GM12878 (cell line): ENCODE measurements around the gene NFATC2.

Experiments used
- CTCF ChIP-seq, 3 experiments: IDR thresholded peaks in 2 of 3; conservative IDR thresholded peaks in 1 of 3; 2 replicates each; pipeline ENCODE4 v1.5.1; 2011; ENCODE audit warnings: low read depth in 3 of 3, low read length in 3 of 3, mild to moderate bottlenecking in 3 of 3, control low read depth in 2 of 3, moderate library complexity in 2 of 3, inconsistent platforms in 1 of 3, mixed read lengths in 1 of 3; ENCODE audit not compliant: control insufficient read depth in 2 of 3, insufficient read depth in 1 of 3; ENCODE audit errors: extremely low read depth in 1 of 3
- GABPA ChIP-seq: IDR thresholded peaks from 2 replicates; pipeline ENCODE4 v1.6.1; 2014; ENCODE audit warnings: antibody characterized with exemption, low read depth, mild to moderate bottlenecking, inconsistent platforms
- MAX ChIP-seq: IDR thresholded peaks from 2 replicates; pipeline ENCODE4 v1.6.1; 2012; ENCODE audit warnings: low read depth, low read length, improper control_type of control experiment
- MXI1 ChIP-seq: fragments of 150-350 bp; IDR thresholded peaks from 2 replicates; pipeline ENCODE4 v1.6.1; 2011; ENCODE audit warnings: low read depth, mild to moderate bottlenecking, inconsistent platforms, low read length, improper control_type of control experiment
- NFIC ChIP-seq: IDR thresholded peaks from 2 replicates; pipeline ENCODE4 v1.6.1; 2012; ENCODE audit warnings: low read depth, mild to moderate bottlenecking, inconsistent platforms, low read length, moderate library complexity
- PAX5 ChIP-seq: IDR thresholded peaks from 2 replicates; pipeline ENCODE4 v1.6.1; 2011; ENCODE audit warnings: low read depth, low read length, borderline replicate concordance
- PML ChIP-seq: IDR thresholded peaks from 2 replicates; pipeline ENCODE4 v1.6.1; 2012; ENCODE audit warnings: low read length, inconsistent platforms
- POLR2AphosphoS5 ChIP-seq: IDR thresholded peaks from 2 replicates; pipeline ENCODE4 v1.6.1; 2011; ENCODE audit warnings: mild to moderate bottlenecking, low read length, inconsistent platforms
- SIX5 ChIP-seq: IDR thresholded peaks from 2 replicates; pipeline ENCODE4 v1.6.1; 2011; ENCODE audit warnings: mild to moderate bottlenecking, low read depth, low read length, moderate library complexity; ENCODE audit not compliant: severe bottlenecking
- SMAD5 ChIP-seq: IDR thresholded peaks from 2 replicates; pipeline ENCODE4 v1.6.1; 2016; ENCODE audit warnings: antibody characterized with exemption, low read depth
- USF2 ChIP-seq: IDR thresholded peaks from 2 replicates; pipeline ENCODE4 v1.6.1; 2011; ENCODE audit warnings: low read depth, low read length, improper control_type of control experiment, borderline replicate concordance
- ZNF384 ChIP-seq: IDR thresholded peaks from 2 replicates; pipeline ENCODE4 v1.6.1; 2012; ENCODE audit warnings: low read depth, mild to moderate bottlenecking, low read length, improper control_type of control experiment, borderline replicate concordance
- TF ChIP-seq, protein P1 (sequence below): IDR thresholded peaks from 2 replicates; pipeline ENCODE4 v1.6.1; 2011; ENCODE audit warnings: low read depth, mild to moderate bottlenecking, low read length, moderate library complexity, borderline replicate concordance; ENCODE audit errors: extremely low read depth

GRCh38 chr20:51427651-51428291 lies 114.7 kb downstream of the NFATC2 start:
- TF ChIP-seq CTCF (IDR thresholded peaks at IDR 0.05 in 2 of 3, conservative IDR thresholded peaks at IDR 0.05 in 1 of 3; ENCODE audit: control insufficient read depth in 2 of 3, extremely low read depth in 1 of 3, insufficient read depth in 1 of 3, low read depth in 3 of 3, low read length in 3 of 3) (no peak), PAX5 (no peak), GABPA (no peak), POLR2AphosphoS5 (no peak), ZNF384 (no peak), MXI1 (no peak), PML (no peak), USF2 (no peak), NFIC (no peak), SMAD5 (no peak), SIX5 (no peak), MAX (no peak)
- TF ChIP-seq, protein P1, sequence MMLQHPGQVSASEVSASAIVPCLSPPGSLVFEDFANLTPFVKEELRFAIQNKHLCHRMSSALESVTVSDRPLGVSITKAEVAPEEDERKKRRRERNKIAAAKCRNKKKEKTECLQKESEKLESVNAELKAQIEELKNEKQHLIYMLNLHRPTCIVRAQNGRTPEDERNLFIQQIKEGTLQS: no peak
